Liver (tissue), 9 donors: ENCODE measurements around the gene ALDH1B1. TPM values are rescaled to one million over a fixed set of nuclear protein-coding genes. Genes with fewer than 3 reads are reported as not detected.

Source experiments
- DNase-seq: peaks from one replicate; pipeline ENCODE4 v3.0.0-alpha.2; 2017; ENCODE audit warnings: low spot score
- H3K27ac ChIP-seq, 2 donors: one replicate each; pipeline ENCODE4 v1.7.0; 2013; ENCODE audit warnings: inconsistent platforms in 2 of 2, low read length in 2 of 2, control low read depth in 1 of 2, low read depth in 1 of 2, mild to moderate bottlenecking in 1 of 2
- H3K27me3 ChIP-seq, 4 donors: one replicate each; pipeline versions ENCODE4 v1.6.1 to v1.7.0; 2013; ENCODE audit warnings: low read length in 3 of 4, inconsistent platforms in 1 of 4, mild to moderate bottlenecking in 1 of 4, moderate library complexity in 1 of 4; ENCODE audit not compliant: control insufficient read depth in 4 of 4, insufficient read depth in 4 of 4
- H3K36me3 ChIP-seq, 4 donors: one replicate each; pipeline versions ENCODE4 v1.6.1 to v1.7.0; 2013; ENCODE audit warnings: low read length in 3 of 4, mild to moderate bottlenecking in 3 of 4, low read depth in 1 of 4, moderate library complexity in 1 of 4; ENCODE audit not compliant: control insufficient read depth in 4 of 4, insufficient read depth in 3 of 4
- H3K4me1 ChIP-seq, 4 donors: one replicate each; pipeline versions ENCODE4 v1.6.1 to v1.7.0; 2013; ENCODE audit warnings: low read length in 3 of 4, mild to moderate bottlenecking in 3 of 4, moderate library complexity in 1 of 4; ENCODE audit not compliant: control insufficient read depth in 4 of 4, insufficient read depth in 4 of 4
- H3K4me3 ChIP-seq, 3 donors: one replicate each; pipeline versions ENCODE4 v1.6.1 to v1.7.0; 2013; ENCODE audit warnings: low read length in 3 of 3, control low read depth in 1 of 3, low read depth in 1 of 3, mild to moderate bottlenecking in 1 of 3
- H3K9ac ChIP-seq, 2 donors: one replicate each; pipeline ENCODE4 v1.7.0; 2013; ENCODE audit warnings: low read length in 2 of 2, mild to moderate bottlenecking in 2 of 2, moderate library complexity in 2 of 2, control low read depth in 1 of 2, low read depth in 1 of 2
- H3K9me3 ChIP-seq, 4 donors: one replicate each; pipeline versions ENCODE4 v1.6.1 to v1.7.0; 2013; ENCODE audit warnings: low read length in 3 of 4; ENCODE audit not compliant: control insufficient read depth in 4 of 4
- EGR1 ChIP-seq, 2 donors: IDR thresholded peaks; 2 replicates each; pipeline ENCODE4 v1.6.1; 2016 to 2018; ENCODE audit warnings: antibody characterized with exemption in 2 of 2, low read depth in 2 of 2
- FOXA1 ChIP-seq: IDR thresholded peaks from 2 replicates; pipeline ENCODE4 v1.6.1; 2016; ENCODE audit warnings: antibody characterized with exemption
- GABPA ChIP-seq, 2 donors: IDR thresholded peaks in 1 of 2; conservative IDR thresholded peaks in 1 of 2; 2 replicates each; pipeline ENCODE4 v1.6.1; 2016; ENCODE audit warnings: antibody characterized with exemption in 2 of 2, mild to moderate bottlenecking in 1 of 2, moderate library complexity in 1 of 2
- HNF4A ChIP-seq, 2 donors: conservative IDR thresholded peaks; 2 replicates each; pipeline ENCODE4 v1.6.1; 2016; ENCODE audit warnings: antibody characterized with exemption in 2 of 2, mild to moderate bottlenecking in 2 of 2
- JUND ChIP-seq, 2 donors: IDR thresholded peaks; 2 replicates each; pipeline ENCODE4 v1.6.1; 2016; ENCODE audit warnings: antibody characterized with exemption in 2 of 2
- NR2F2 ChIP-seq: IDR thresholded peaks from 2 replicates; pipeline ENCODE4 v1.6.1; 2016; ENCODE audit warnings: antibody characterized with exemption
- RXRA ChIP-seq, 2 donors: IDR thresholded peaks; 2 replicates each; pipeline ENCODE4 v1.6.1; 2017 to 2018; ENCODE audit warnings: antibody characterized with exemption in 2 of 2, mild to moderate bottlenecking in 1 of 2
- TAF1 ChIP-seq: conservative IDR thresholded peaks from 2 replicates; pipeline ENCODE4 v1.6.1; 2016; ENCODE audit warnings: antibody characterized with exemption, mild to moderate bottlenecking
- YY1 ChIP-seq: IDR thresholded peaks from 2 replicates; pipeline ENCODE4 v1.6.1; 2016; ENCODE audit warnings: antibody characterized with exemption, mild to moderate bottlenecking
- WGBS: extraction: QIAGEN DNeasy Blood & Tissue Kit; methylation state at CpG from one replicate; pipeline ENCODE4 v1.1.7; 2013; 5-methylcytosine and 5-hydroxymethylcytosine counted together
- polyA plus RNA-seq, 2 donors: library from polyadenylated mRNA; stranded (reverse) in 1 of 2; unstranded in 1 of 2; fragments of 200-250 nt in 1 of 2; fragments of >200 nt in 1 of 2; fragmentation: Nextera tagmentation in 1 of 2; extraction: Ambion mirVana in 1 of 2; gene quantifications; one replicate each; pipeline versions ENCODE4 v1.2.1 to v1.2.3, GENCODE V29; 2013 to 2015
- total RNA-seq, 2 donors: library from RNA; depleted of rRNA; stranded (reverse); fragments of >200 nt; gene quantifications; one replicate each; pipeline ENCODE4 v1.2.3, GENCODE V29; 2014
- TF ChIP-seq, protein P1 (sequence below): IDR thresholded peaks from 2 replicates; pipeline ENCODE4 v1.6.1; 2016; ENCODE audit warnings: antibody characterized with exemption, mild to moderate bottlenecking
- TF ChIP-seq, protein P2 (sequence below): fragments of 150-350 bp; IDR thresholded peaks from 2 replicates; pipeline ENCODE4 v1.5.1; 2017; ENCODE audit warnings: improper control_type of control experiment, low read depth, low read length; ENCODE audit not compliant: missing input control
- TF ChIP-seq, protein P3 (sequence below): IDR thresholded peaks from 2 replicates; pipeline ENCODE4 v1.6.1; 2016; ENCODE audit warnings: antibody characterized with exemption
- TF ChIP-seq, protein P4 (sequence below): IDR thresholded peaks from 2 replicates; pipeline ENCODE4 v1.6.1; 2016; ENCODE audit warnings: antibody characterized with exemption
- donor health status: healthy.
- donor health status: healthy.
- donor health status: healthy.
- donor health status: healthy.
- donor health status: healthy.

The ALDH1B1 gene
- total and polyA plus RNA-seq, 4 donors, result 18.9 to 73.9 (median 52.6) TPM

DNA sequence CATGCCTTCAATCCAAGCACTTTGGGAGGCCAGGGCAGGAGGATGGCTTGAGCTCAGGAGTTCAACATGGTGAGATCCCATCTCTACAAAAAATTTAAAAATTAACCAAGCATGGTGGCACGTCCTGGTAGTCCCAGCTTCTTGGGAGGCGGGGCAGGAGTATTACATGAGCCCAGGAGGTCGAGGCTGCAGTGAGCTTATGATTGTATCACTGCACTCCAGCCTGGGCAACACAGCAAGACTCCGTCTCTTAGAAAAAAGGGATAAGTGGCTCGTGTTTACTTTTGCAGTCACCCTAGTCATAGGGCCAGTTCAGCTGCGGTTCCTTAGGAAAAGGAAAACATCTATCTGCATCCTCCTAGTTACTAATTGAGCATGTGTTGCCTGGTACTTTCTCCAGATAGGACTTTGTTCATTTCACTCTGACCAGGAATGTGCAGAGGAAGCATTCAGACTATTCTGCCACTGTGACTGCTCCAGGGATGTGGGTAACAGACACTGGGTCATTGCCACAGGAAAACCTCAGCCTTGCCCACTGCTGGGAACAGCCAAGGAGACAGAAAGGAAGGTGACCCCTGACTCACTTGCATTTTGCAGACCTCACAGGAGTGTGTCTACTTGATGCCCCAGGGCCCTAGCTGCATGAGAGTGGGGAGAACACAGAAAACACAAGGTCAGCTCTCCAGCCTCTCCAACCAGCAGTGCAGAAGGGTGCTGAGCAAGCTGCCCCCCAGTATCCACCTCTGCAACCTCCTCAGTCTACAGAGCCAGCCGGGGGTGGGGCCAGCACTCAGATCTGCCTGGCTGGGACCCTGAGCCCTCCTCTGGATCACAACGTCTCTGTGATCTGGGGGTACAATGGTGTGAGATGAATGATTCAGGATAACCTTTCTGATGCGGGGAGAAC is 33.9 kb upstream of the ALDH1B1 start:
- Histone ChIP-seq H3K36me3 (no peaks in the 10 kb centered on the region), H3K4me1 (peaks cover 0 to 6% (median 3%) of the 10 kb centered on the region in 4 donors), H3K27me3 (no peaks in the 10 kb centered on the region), H3K27ac (no peak overlapping the region), H3K9ac (no peak overlapping the region), H3K9me3 (no peaks in the 10 kb centered on the region), H3K4me3 (no peak overlapping the region)
- no peak for DNase-seq
- 72% methylated on average over 9 of the region's 9 CpGs for WGBS
- TF ChIP-seq, protein P1, sequence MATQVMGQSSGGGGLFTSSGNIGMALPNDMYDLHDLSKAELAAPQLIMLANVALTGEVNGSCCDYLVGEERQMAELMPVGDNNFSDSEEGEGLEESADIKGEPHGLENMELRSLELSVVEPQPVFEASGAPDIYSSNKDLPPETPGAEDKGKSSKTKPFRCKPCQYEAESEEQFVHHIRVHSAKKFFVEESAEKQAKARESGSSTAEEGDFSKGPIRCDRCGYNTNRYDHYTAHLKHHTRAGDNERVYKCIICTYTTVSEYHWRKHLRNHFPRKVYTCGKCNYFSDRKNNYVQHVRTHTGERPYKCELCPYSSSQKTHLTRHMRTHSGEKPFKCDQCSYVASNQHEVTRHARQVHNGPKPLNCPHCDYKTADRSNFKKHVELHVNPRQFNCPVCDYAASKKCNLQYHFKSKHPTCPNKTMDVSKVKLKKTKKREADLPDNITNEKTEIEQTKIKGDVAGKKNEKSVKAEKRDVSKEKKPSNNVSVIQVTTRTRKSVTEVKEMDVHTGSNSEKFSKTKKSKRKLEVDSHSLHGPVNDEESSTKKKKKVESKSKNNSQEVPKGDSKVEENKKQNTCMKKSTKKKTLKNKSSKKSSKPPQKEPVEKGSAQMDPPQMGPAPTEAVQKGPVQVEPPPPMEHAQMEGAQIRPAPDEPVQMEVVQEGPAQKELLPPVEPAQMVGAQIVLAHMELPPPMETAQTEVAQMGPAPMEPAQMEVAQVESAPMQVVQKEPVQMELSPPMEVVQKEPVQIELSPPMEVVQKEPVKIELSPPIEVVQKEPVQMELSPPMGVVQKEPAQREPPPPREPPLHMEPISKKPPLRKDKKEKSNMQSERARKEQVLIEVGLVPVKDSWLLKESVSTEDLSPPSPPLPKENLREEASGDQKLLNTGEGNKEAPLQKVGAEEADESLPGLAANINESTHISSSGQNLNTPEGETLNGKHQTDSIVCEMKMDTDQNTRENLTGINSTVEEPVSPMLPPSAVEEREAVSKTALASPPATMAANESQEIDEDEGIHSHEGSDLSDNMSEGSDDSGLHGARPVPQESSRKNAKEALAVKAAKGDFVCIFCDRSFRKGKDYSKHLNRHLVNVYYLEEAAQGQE, result no peak
- TF ChIP-seq FOXA1, result no peak
- no peak for TF ChIP-seq NR2F2
- TF ChIP-seq GABPA (IDR thresholded peaks at IDR 0.05 in 1 of 2, conservative IDR thresholded peaks at IDR 0.05 in 1 of 2), result no peak
- no peak for TF ChIP-seq TAF1
- no peak for TF ChIP-seq EGR1 (IDR thresholded peaks at IDR 0.05; ENCODE audit: low read depth in 2 of 2)
- TF ChIP-seq JUND (IDR thresholded peaks at IDR 0.05), result no peak
- no peak for TF ChIP-seq RXRA (IDR thresholded peaks at IDR 0.05)
- TF ChIP-seq, protein P2, sequence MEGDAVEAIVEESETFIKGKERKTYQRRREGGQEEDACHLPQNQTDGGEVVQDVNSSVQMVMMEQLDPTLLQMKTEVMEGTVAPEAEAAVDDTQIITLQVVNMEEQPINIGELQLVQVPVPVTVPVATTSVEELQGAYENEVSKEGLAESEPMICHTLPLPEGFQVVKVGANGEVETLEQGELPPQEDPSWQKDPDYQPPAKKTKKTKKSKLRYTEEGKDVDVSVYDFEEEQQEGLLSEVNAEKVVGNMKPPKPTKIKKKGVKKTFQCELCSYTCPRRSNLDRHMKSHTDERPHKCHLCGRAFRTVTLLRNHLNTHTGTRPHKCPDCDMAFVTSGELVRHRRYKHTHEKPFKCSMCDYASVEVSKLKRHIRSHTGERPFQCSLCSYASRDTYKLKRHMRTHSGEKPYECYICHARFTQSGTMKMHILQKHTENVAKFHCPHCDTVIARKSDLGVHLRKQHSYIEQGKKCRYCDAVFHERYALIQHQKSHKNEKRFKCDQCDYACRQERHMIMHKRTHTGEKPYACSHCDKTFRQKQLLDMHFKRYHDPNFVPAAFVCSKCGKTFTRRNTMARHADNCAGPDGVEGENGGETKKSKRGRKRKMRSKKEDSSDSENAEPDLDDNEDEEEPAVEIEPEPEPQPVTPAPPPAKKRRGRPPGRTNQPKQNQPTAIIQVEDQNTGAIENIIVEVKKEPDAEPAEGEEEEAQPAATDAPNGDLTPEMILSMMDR, result no peak
- no peak for TF ChIP-seq HNF4A (conservative IDR thresholded peaks at IDR 0.05)
- TF ChIP-seq YY1, result no peak

DNA sequence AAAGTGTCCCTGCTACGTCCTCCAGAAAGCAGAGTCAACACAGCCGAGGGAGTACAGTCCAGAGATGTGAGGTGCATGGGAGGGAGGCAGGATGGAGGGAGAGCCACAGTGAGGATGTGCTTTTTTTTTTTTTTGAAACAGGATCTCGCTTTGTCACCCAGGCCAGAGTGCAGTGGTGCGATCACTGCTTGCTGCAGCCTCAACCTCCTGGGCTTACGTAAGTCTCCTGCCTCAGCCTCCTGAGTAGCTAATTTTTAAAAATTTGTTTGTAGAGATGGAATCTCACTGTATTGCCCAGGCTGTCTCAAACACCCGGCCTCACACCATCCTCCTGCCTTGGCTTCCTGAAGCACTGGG is 33.2 kb upstream of the ALDH1B1 start:
- no peaks in the 10 kb centered on the region for H3K27me3 ChIP-seq
- no peaks in the 10 kb centered on the region for H3K36me3 ChIP-seq
- no peak overlapping the region for H3K27ac ChIP-seq
- DNase-seq, result no peak
- H3K4me1 ChIP-seq, result peaks cover 0 to 6% (median 3%) of the 10 kb centered on the region in 4 donors
- no peaks in the 10 kb centered on the region for H3K9me3 ChIP-seq
- no peak overlapping the region for H3K4me3 ChIP-seq
- no peak overlapping the region for H3K9ac ChIP-seq
- TF ChIP-seq, protein P1, result no peak
- TF ChIP-seq, protein P3, sequence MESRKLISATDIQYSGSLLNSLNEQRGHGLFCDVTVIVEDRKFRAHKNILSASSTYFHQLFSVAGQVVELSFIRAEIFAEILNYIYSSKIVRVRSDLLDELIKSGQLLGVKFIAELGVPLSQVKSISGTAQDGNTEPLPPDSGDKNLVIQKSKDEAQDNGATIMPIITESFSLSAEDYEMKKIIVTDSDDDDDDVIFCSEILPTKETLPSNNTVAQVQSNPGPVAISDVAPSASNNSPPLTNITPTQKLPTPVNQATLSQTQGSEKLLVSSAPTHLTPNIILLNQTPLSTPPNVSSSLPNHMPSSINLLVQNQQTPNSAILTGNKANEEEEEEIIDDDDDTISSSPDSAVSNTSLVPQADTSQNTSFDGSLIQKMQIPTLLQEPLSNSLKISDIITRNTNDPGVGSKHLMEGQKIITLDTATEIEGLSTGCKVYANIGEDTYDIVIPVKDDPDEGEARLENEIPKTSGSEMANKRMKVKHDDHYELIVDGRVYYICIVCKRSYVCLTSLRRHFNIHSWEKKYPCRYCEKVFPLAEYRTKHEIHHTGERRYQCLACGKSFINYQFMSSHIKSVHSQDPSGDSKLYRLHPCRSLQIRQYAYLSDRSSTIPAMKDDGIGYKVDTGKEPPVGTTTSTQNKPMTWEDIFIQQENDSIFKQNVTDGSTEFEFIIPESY, result no peak
- no peak for TF ChIP-seq GABPA (IDR thresholded peaks at IDR 0.05 in 1 of 2, conservative IDR thresholded peaks at IDR 0.05 in 1 of 2)
- TF ChIP-seq, protein P4, sequence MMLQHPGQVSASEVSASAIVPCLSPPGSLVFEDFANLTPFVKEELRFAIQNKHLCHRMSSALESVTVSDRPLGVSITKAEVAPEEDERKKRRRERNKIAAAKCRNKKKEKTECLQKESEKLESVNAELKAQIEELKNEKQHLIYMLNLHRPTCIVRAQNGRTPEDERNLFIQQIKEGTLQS, result no peak
- TF ChIP-seq, protein P2, result no peak
- no peak for TF ChIP-seq FOXA1
- no peak for TF ChIP-seq NR2F2
- WGBS, result 84% methylated on average over 6 of the region's 6 CpGs
